SK-N-SH (cell line): ENCODE data around the gene FKBP5. TPM values are rescaled to one million over a fixed set of nuclear protein-coding genes. Genes with fewer than 3 reads are reported as not detected.

ENCODE experiments used
- CTCF ChIA-PET: fragments of 300-600, 350-600 bp; formaldehyde crosslinking; extraction: SDS; loops from one replicate; lab custom pipeline; 2021; lab: Yijun Ruan, JAX
- POLR2A ChIA-PET: fragments of 350-600 bp; sonication (Branson Sonifier 250); formaldehyde crosslinking; extraction: SDS; loops from one replicate; lab custom pipeline; 2020; ENCODE audit warnings: antibody characterized with exemption, inconsistent platforms; lab: Yijun Ruan, JAX
- DNase-seq: peaks from one replicate; pipeline ENCODE4 v3.0.0; 2012
- H2AFZ ChIP-seq: fragments of 200-600 bp; sonication (generic); 2 replicates; pipeline ENCODE4 v1.8.1; 2016; ENCODE audit warnings: antibody characterized with exemption, mild to moderate bottlenecking, low read depth
- H3F3A ChIP-seq: fragments of 200-600 bp; sonication (generic); replicated peaks from 2 replicates; pipeline ENCODE3; 2016; ENCODE audit warnings: antibody characterized with exemption, mild to moderate bottlenecking; ENCODE audit not compliant: insufficient read depth
- H3K27ac ChIP-seq, 2 experiments: fragments of 200-500 bp in 1 of 2; fragments of 200-600 bp in 1 of 2; sonication (Bioruptor generic) in 1 of 2; sonication (generic), shearing (Covaris generic) in 1 of 2; 2 replicates each; pipeline versions ENCODE4 v1.5.1 to v1.6.1; 2014 to 2016; ENCODE audit warnings: low read depth in 2 of 2, inconsistent platforms in 1 of 2, low read length in 1 of 2, mild to moderate bottlenecking in 1 of 2, mixed read lengths in 1 of 2
- H3K27me3 ChIP-seq: fragments of 200-600 bp; sonication (generic), shearing (Covaris generic); 2 replicates; pipeline ENCODE4 v1.6.1; 2016; ENCODE audit warnings: mixed run types; ENCODE audit not compliant: insufficient read depth
- H3K36me3 ChIP-seq, 2 experiments: fragments of 200-500 bp in 1 of 2; fragments of 200-600 bp in 1 of 2; sonication (Bioruptor generic) in 1 of 2; sonication (generic) in 1 of 2; replicated peaks in 1 of 2; 2 replicates each; pipeline versions ENCODE3 to v1.5.1; 2014 to 2016; ENCODE audit warnings: low read length in 1 of 2, mild to moderate bottlenecking in 1 of 2; ENCODE audit not compliant: insufficient read depth in 2 of 2, control insufficient read depth in 1 of 2
- H3K4me1 ChIP-seq, 2 experiments: fragments of 200-500 bp in 1 of 2; fragments of 200-600 bp in 1 of 2; sonication (Bioruptor generic) in 1 of 2; sonication (generic), shearing (Covaris generic) in 1 of 2; 2 replicates each; pipeline versions ENCODE4 v1.5.1 to v1.6.1; 2014 to 2016; ENCODE audit warnings: low read depth in 1 of 2, low read length in 1 of 2, mixed run types in 1 of 2; ENCODE audit not compliant: insufficient read depth in 2 of 2, control insufficient read depth in 1 of 2
- H3K4me2 ChIP-seq: fragments of 200-600 bp; sonication (generic), shearing (Covaris generic); 2 replicates; pipeline ENCODE4 v1.6.1; 2017; ENCODE audit warnings: mixed run types
- H3K4me3 ChIP-seq, 2 experiments: fragments of 200-500 bp in 1 of 2; fragments of 200-600 bp in 1 of 2; sonication (Bioruptor generic) in 1 of 2; sonication (generic), shearing (Covaris generic) in 1 of 2; 2 replicates each; pipeline versions ENCODE4 v1.5.1 to v1.8.1; 2014 to 2016; ENCODE audit warnings: low read depth in 2 of 2, inconsistent platforms in 1 of 2, low read length in 1 of 2, mild to moderate bottlenecking in 1 of 2, mixed read lengths in 1 of 2, moderate library complexity in 1 of 2
- H3K79me2 ChIP-seq: fragments of 200-600 bp; sonication (generic); 2 replicates; pipeline ENCODE4 v1.8.1; 2017; ENCODE audit warnings: mild to moderate bottlenecking; ENCODE audit not compliant: insufficient read depth
- H3K9ac ChIP-seq: fragments of 200-600 bp; sonication (generic); 2 replicates; pipeline ENCODE4 v1.6.1; 2017; ENCODE audit warnings: mixed run types
- H3K9me2 ChIP-seq: fragments of 200-600 bp; sonication (generic); 2 replicates; pipeline ENCODE4 v1.6.1; 2017; ENCODE audit warnings: mixed run types
- H3K9me3 ChIP-seq: fragments of 200-600 bp; sonication (generic); 2 replicates; pipeline ENCODE4 v1.6.1; 2017; ENCODE audit warnings: mixed run types, mild to moderate bottlenecking, moderate library complexity
- H4K20me1 ChIP-seq: fragments of 200-600 bp; sonication (generic); 2 replicates; pipeline ENCODE4 v1.6.1; 2017; ENCODE audit warnings: mild to moderate bottlenecking, mixed run types; ENCODE audit not compliant: insufficient read depth
- ELF1 ChIP-seq: IDR thresholded peaks from 2 replicates; pipeline ENCODE4 v1.4.0; 2012
- GABPA ChIP-seq: IDR thresholded peaks from 2 replicates; pipeline ENCODE4 v1.4.0; 2012; ENCODE audit warnings: low read depth, mild to moderate bottlenecking
- POLR2AphosphoS5 ChIP-seq: IDR thresholded peaks from 2 replicates; pipeline ENCODE4 v1.6.1; 2012; ENCODE audit warnings: low read depth, low read length
- TCF12 ChIP-seq: IDR thresholded peaks from 2 replicates; pipeline ENCODE4 v1.4.0; 2012
- YY1 ChIP-seq: IDR thresholded peaks from 2 replicates; pipeline ENCODE4 v1.4.0; 2012; ENCODE audit warnings: low read depth, mild to moderate bottlenecking
- WGBS: methylation state at CpG from one replicate; pipeline ENCODE4 v1.1.6; 2017; ENCODE audit warnings: low lambda C conversion rate; 5-methylcytosine and 5-hydroxymethylcytosine counted together
- polyA plus RNA-seq, 3 experiments: library from polyadenylated mRNA; depleted of rRNA; stranded (reverse); fragments of >200 nt; gene quantifications; 2 replicates each; pipeline ENCODE4 v1.2.3, GENCODE V29; 2012
- TF ChIP-seq, protein P1 (sequence below): IDR thresholded peaks from 2 replicates; pipeline ENCODE4 v1.4.0; 2012; ENCODE audit warnings: low read depth, borderline replicate concordance
- TF ChIP-seq, protein P2 (sequence below): fragments of 200-600 bp; sonication (generic); IDR thresholded peaks from 2 replicates; pipeline ENCODE4 v1.6.1; 2017; ENCODE audit warnings: antibody characterized with exemption, mild to moderate bottlenecking, moderate library complexity
- TF ChIP-seq, protein P3 (sequence below): IDR thresholded peaks from 2 replicates; pipeline ENCODE4 v1.4.0; 2012; ENCODE audit warnings: low read depth
- TF ChIP-seq, protein P4 (sequence below): IDR thresholded peaks from 2 replicates; pipeline ENCODE4 v1.4.0; 2012; ENCODE audit warnings: low read depth, borderline replicate concordance

FKBP5 gene
- polyA plus RNA-seq, 1 of the 3 experiments (the other 2 are of a cell fraction) = 5.1 TPM

DNA sequence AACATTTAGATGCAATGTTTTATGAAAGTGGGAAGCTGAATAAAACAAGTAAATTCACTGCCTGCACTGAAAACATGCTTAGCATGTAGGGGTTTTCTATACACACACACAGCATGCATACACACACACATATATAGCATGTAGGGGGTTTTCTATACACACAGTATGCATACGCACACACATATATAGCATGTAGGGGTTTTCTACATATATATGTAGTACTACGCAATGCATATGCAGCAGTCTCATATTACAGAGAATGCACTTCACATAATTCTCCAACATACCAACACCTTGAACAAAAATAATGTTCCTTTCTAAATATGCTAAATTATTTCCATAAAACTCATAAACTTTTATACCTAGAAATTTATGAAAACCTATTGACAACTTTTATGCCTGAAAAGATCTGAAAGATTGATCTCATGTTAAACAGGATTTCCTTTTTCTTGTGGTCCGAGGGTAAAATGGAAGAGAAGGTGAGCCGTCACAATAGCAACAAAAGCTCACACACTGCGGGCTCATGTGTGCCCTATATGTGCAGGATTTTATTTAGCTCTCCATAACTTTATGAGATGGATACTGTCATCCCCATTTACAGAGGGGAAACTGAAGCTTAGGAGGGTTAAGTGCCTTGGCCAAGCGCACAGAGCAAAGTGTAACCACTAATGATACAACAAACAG lies 94.1 kb downstream of the FKBP5 start:
- Histone ChIP-seq H3K79me2 (no peaks in the 10 kb centered on the region), H3K9me3 (no peaks in the 10 kb centered on the region), H3K9me2 (no peaks in the 10 kb centered on the region), H3K9ac (no peak overlapping the region), H3K27me3 (no peaks in the 10 kb centered on the region), H3K27ac (no peak overlapping the region; a peak in 1 of 4 replicates), H3K4me3 (no peak overlapping the region), H4K20me1 (no peaks in the 10 kb centered on the region), H3K4me2 (no peak overlapping the region), H3K4me1 (peaks cover 8 to 26% of the 10 kb centered on the region in 2 experiments), H3F3A (peaks cover 24% of the 10 kb centered on the region), H2AFZ (no peak overlapping the region), H3K36me3 (no peaks in the 10 kb centered on the region)
- DNase-seq = no peak
- POLR2A ChIA-PET = no interaction called here
- TF ChIP-seq YY1 = no peak
- TF ChIP-seq, protein P1, sequence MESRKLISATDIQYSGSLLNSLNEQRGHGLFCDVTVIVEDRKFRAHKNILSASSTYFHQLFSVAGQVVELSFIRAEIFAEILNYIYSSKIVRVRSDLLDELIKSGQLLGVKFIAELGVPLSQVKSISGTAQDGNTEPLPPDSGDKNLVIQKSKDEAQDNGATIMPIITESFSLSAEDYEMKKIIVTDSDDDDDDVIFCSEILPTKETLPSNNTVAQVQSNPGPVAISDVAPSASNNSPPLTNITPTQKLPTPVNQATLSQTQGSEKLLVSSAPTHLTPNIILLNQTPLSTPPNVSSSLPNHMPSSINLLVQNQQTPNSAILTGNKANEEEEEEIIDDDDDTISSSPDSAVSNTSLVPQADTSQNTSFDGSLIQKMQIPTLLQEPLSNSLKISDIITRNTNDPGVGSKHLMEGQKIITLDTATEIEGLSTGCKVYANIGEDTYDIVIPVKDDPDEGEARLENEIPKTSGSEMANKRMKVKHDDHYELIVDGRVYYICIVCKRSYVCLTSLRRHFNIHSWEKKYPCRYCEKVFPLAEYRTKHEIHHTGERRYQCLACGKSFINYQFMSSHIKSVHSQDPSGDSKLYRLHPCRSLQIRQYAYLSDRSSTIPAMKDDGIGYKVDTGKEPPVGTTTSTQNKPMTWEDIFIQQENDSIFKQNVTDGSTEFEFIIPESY = no peak
- 95% methylated on average over 6 of the region's 6 CpGs for WGBS
- CTCF ChIA-PET = interaction anchor here (0.7 to 16.4 kb wide), 4 partner anchors 10 to 501 kb away, joined by 3 to 271 read pairs (median 6); partner anchors contain the start of gene ARMC12

DNA sequence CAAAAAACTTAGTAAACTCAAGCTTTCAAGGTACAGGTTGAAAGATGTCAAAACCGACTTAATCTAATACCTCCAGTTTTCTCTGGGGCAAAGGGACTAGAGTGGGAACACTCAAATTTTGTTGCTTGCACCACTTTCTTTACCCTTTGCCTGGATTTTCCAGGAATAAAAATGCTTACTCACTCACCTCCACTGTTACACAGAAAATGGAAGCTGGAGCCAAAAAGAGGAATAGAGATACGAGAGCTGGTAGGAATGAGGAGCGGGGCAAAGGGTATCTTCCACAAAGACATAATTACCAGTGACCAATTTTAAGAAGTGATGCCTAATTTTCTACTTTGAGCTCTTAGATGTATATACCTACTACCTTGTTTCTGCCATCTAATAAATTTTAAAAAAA lies 96.5 kb downstream of the FKBP5 start:
- no peaks in the 10 kb centered on the region for H3K79me2 ChIP-seq
- WGBS = 97% methylated on average over 3 of the region's 3 CpGs
- H3K4me1 ChIP-seq = peaks cover 1 to 16% of the 10 kb centered on the region in 2 experiments; a peak in 3 of 4 replicates
- TF ChIP-seq TCF12 = no peak
- no peak overlapping the region for H3K9ac ChIP-seq
- H3K9me2 ChIP-seq = no peaks in the 10 kb centered on the region
- no peaks in the 10 kb centered on the region for H3K27me3 ChIP-seq
- POLR2A ChIA-PET = no interaction called here
- H3K27ac ChIP-seq = no peak overlapping the region
- no peak overlapping the region for H3K4me2 ChIP-seq
- no peak for DNase-seq
- H4K20me1 ChIP-seq = no peaks in the 10 kb centered on the region
- no peak overlapping the region for H3K4me3 ChIP-seq
- no peak overlapping the region for H2AFZ ChIP-seq
- peaks cover 11% of the 10 kb centered on the region for H3F3A ChIP-seq
- CTCF ChIA-PET = interaction anchor here (0.7 to 16.4 kb wide), 5 partner anchors 11 to 143 kb away, joined by 3 to 271 read pairs (median 3); partner anchors contain the start of gene ARMC12
- H3K36me3 ChIP-seq = no peaks in the 10 kb centered on the region
- no peaks in the 10 kb centered on the region for H3K9me3 ChIP-seq

DNA sequence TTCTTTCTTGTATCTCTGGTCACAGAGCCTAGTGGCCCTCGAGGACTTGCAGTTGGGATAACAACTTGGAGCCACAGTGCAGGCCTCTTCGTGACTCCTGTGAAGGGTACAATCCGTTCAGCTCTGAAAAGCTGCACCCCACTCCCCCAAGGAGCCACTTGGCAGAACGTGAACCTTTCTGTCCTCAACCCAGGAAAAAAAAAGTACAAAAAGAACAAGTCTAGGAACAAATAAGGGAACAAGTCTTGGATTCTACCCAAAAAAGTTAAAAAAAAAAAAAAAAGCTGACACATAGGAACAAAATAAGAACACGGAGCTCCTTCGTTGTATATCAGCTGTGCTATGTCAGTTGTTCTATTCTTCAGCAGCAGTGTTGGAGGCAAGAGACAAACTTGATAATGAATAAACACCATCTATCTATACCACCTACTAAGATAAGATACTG lies 98.1 kb downstream of the FKBP5 start:
- Histone ChIP-seq H3K4me3 (no peak overlapping the region), H3F3A (peaks cover 2% of the 10 kb centered on the region), H3K27me3 (no peaks in the 10 kb centered on the region), H3K4me1 (peaks cover 0 to 13% of the 10 kb centered on the region in 2 experiments; a peak in 1 of 4 replicates), H2AFZ (no peak overlapping the region), H3K9ac (no peak overlapping the region), H3K4me2 (no peak overlapping the region), H3K9me3 (no peaks in the 10 kb centered on the region), H3K36me3 (no peaks in the 10 kb centered on the region), H3K79me2 (no peaks in the 10 kb centered on the region), H3K9me2 (no peaks in the 10 kb centered on the region), H4K20me1 (no peaks in the 10 kb centered on the region), H3K27ac (no peak overlapping the region)
- 92% methylated on average over 6 of the region's 6 CpGs for WGBS
- DNase-seq = no peak
- POLR2A ChIA-PET = no interaction called here
- CTCF ChIA-PET = interaction anchor here (0.7 to 16.4 kb wide), 9 partner anchors 12 to 1839 kb away, joined by 3 to 271 read pairs (median 3); partner anchors contain the start of genes ARMC12 and TEAD3
- TF ChIP-seq, protein P1 = no peak
- TF ChIP-seq, protein P2, sequence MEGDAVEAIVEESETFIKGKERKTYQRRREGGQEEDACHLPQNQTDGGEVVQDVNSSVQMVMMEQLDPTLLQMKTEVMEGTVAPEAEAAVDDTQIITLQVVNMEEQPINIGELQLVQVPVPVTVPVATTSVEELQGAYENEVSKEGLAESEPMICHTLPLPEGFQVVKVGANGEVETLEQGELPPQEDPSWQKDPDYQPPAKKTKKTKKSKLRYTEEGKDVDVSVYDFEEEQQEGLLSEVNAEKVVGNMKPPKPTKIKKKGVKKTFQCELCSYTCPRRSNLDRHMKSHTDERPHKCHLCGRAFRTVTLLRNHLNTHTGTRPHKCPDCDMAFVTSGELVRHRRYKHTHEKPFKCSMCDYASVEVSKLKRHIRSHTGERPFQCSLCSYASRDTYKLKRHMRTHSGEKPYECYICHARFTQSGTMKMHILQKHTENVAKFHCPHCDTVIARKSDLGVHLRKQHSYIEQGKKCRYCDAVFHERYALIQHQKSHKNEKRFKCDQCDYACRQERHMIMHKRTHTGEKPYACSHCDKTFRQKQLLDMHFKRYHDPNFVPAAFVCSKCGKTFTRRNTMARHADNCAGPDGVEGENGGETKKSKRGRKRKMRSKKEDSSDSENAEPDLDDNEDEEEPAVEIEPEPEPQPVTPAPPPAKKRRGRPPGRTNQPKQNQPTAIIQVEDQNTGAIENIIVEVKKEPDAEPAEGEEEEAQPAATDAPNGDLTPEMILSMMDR = no peak
- TF ChIP-seq, protein P3, sequence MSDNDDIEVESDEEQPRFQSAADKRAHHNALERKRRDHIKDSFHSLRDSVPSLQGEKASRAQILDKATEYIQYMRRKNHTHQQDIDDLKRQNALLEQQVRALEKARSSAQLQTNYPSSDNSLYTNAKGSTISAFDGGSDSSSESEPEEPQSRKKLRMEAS = no peak
- no peak for TF ChIP-seq ELF1
- TF ChIP-seq TCF12 = no peak
- TF ChIP-seq, protein P4, sequence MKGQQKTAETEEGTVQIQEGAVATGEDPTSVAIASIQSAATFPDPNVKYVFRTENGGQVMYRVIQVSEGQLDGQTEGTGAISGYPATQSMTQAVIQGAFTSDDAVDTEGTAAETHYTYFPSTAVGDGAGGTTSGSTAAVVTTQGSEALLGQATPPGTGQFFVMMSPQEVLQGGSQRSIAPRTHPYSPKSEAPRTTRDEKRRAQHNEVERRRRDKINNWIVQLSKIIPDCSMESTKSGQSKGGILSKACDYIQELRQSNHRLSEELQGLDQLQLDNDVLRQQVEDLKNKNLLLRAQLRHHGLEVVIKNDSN = no peak
- no peak for TF ChIP-seq POLR2AphosphoS5
- TF ChIP-seq GABPA = no peak
